Measurements from ENCODE around the gene CLRN3.

DNA sequence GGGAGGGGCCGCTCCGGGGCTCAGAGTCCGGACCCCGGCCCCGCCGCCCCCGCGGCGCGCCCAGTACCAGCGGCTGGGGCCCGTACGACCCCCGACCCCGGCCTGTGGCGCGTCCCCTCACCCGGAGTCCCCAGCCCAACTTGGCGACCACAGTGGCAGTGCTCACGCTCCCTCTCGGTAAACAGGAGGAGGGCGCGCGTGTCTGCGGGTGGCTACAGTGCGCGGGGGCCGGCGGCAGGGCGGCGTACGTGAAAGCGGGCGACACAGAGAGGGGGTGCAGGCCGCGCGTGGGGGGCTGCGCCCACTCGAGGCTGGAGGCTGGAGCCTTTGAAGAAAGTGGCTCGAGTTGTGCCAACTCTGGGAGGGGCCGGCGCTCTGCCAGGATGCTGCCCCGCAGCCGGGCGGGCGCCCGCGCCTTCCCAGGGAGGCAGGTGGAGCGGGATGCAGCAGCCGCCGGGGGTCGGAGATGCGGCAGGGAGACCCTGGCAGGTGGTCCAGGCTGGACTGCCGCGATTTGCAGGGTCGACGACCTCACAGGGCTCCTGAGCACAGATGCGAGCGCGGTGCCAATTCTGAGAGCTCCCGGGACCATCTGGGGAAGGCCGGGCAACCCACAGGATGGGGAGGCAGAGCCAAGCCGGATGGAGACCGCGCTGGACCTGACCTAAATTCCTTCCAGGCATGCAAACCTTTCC, 14.8 kb upstream of the CLRN3 start:
- TF ChIP-seq NFE2L2 (conservative IDR thresholded peaks at IDR 0.05; ENCODE audit: low read length) (no peak), SREBF2 (IDR thresholded peaks at IDR 0.05) (no peak), HDAC2 (IDR thresholded peaks at IDR 0.05) (no peak), ZFP36 (IDR thresholded peaks at IDR 0.05; ENCODE audit: borderline replicate concordance, partially characterized antibody) (no peak), SMC3 (IDR thresholded peaks at IDR 0.05) (no peak), CTCF (IDR thresholded peaks at IDR 0.05) (no peak), JUN (IDR thresholded peaks at IDR 0.05) (no peak), RNF2 (IDR thresholded peaks at IDR 0.05; ENCODE audit: borderline replicate concordance, low read depth) (no peak), EP300 (IDR thresholded peaks at IDR 0.05) (no peak), ESRRA (IDR thresholded peaks at IDR 0.05; ENCODE audit: borderline replicate concordance, low read length) (no peak), POLR2AphosphoS2 (conservative IDR thresholded peaks at IDR 0.05; ENCODE audit: low read length) (no peak), JUNB (IDR thresholded peaks at IDR 0.05) (no peak), CEBPB (IDR thresholded peaks at IDR 0.05) (no peak)

Data from A549 (cell line).